SKM-1 (cell line): ENCODE measurements around the gene TIE1.

Experiments used
- DNase-seq: peaks from one replicate; lab custom pipeline; 2025; ENCODE audit not compliant: unreplicated experiment; lab: John Stamatoyannopoulos, UW

TIE1 gene

DNA sequence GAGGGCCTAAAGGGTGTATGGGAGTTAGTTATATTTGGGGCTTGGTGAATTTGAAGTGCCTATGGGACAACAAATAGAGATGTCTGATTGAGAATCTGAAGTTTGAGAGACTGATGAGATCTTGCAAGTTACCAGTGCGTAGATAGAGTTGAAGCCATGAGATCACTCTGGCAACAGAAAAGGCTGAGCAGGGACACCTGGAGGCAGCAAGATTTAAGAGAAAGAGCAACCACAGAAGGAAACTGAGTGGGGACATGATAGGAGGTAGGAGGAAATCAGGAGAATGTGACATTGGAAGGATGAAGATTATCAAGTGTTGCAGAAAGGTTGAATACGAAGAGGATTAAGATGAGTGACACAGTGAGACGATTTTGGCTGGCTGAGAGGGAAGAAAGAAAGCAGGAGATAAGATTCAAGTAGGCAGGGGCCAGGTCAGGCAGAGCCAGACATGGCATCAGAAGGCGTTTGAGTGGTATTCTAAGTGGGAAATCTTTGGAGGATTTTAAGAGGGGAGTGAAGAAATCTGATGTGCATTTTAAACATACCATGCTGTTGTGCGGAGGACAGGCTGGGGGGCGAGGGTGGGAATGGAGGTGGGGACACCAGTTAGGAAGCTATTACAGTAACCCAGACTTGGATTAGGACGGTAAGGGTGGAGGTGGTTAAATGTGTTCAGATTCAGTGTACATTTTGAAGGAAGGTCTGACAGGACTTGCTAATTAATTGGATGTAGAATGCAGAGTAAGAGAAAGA is 33.8 kb downstream of the TIE1 start:
- no peak for DNase-seq

GRCh38 chr1:43337588-43337987 is 36.8 kb downstream of the TIE1 start, which contains the start of gene MPL:
Gene MPL, plus strand, starts transcription at chr1:43337818. Its CDS starts 31 bp downstream, at chr1:43337849.
- no peak for DNase-seq

DNA sequence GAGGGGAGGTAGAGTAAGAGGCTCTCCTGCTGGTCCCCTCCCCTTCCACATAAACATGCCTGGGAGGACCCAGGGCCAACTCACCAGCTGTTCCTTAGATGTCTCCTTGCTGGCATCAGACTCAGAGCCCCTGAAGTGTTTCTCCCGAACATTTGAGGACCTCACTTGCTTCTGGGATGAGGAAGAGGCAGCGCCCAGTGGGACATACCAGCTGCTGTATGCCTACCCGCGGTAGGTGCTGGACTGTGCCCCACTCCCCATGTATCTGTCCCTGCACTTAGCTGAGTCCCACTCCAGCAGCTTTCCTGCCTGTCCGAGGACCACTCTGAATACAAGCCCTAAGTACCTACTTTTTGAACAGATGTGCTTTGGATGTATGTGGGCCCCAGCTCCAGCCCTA is 37.2 kb downstream of the TIE1 start:
- no peak for DNase-seq

- DNase-seq = no peak
Observed at GRCh38 chr1:43339584-43340232, 38.9 kb downstream of the TIE1 start.

- no peak for DNase-seq
Observed at GRCh38 chr1:43340559-43340958, 39.8 kb downstream of the TIE1 start.

- DNase-seq = no peak
Observed at GRCh38 chr1:43344267-43344850, 43.6 kb downstream of the TIE1 start.

- DNase-seq = no peak
Observed at GRCh38 chr1:43345120-43345519, 44.3 kb downstream of the TIE1 start.

GRCh38 chr1:43346636-43347035 is 45.9 kb downstream of the TIE1 start:
- DNase-seq = no peak

DNA sequence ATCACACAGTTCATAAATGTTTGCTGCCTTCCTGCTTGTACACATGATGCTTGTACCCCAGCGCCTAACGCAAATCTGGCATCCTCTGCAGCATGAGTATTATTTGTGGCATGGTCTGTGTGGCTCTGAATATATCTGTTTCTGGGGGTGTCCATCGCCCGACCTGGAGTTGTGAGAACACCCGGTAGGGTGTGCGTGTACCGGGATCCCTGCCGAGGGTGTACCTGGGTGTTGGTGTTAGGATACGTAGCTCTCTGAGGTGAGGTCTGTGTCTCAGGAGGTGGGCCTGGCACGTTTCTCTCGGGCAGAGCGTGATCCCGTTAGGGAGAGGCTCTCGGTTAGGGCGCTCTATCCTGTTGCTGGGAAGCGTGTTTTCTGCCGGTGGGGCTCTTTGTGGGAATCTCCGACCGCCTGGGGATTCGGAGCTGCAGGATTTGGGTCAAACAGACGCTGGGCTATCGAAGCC is 47.6 kb downstream of the TIE1 start:
- no peak for DNase-seq

DNA sequence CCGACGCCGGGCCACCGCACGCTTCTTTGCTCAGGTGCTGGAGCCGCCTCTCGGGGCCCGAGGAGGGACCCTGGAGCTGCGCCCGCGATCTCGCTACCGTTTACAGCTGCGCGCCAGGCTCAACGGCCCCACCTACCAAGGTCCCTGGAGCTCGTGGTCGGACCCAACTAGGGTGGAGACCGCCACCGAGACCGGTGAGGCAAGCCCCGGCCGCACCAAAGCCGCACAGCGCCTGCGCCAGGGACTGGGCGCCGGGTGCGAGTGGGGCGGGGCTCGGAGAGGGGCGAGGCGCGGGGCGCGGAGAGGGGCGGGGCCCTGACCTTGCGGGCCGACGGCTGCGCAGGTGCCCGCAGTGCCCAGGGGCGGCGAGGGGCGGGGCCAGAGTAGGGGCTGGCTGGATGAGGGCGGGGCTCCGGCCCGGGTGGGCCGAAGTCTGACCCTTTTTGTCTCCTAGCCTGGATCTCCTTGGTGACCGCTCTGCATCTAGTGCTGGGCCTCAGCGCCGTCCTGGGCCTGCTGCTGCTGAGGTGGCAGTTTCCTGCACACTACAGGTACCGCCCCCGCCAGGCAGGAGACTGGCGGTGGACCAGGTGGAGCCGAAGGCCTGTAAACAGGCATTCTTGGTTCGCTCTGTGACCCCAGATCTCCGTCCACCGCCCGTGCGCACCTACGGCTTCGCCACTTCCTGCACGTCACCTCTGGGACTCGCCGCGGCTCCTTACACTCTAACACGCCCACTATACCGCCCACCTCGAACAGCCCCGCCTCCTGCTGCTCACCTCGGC is 48.2 kb downstream of the TIE1 start:
- no peak for DNase-seq

GRCh38 chr1:43349594-43350306 is 49.0 kb downstream of the TIE1 start:
- DNase-seq = peak; percentile 80

GRCh38 chr1:43350976-43351375 is 50.2 kb downstream of the TIE1 start:
- no peak for DNase-seq

DNA sequence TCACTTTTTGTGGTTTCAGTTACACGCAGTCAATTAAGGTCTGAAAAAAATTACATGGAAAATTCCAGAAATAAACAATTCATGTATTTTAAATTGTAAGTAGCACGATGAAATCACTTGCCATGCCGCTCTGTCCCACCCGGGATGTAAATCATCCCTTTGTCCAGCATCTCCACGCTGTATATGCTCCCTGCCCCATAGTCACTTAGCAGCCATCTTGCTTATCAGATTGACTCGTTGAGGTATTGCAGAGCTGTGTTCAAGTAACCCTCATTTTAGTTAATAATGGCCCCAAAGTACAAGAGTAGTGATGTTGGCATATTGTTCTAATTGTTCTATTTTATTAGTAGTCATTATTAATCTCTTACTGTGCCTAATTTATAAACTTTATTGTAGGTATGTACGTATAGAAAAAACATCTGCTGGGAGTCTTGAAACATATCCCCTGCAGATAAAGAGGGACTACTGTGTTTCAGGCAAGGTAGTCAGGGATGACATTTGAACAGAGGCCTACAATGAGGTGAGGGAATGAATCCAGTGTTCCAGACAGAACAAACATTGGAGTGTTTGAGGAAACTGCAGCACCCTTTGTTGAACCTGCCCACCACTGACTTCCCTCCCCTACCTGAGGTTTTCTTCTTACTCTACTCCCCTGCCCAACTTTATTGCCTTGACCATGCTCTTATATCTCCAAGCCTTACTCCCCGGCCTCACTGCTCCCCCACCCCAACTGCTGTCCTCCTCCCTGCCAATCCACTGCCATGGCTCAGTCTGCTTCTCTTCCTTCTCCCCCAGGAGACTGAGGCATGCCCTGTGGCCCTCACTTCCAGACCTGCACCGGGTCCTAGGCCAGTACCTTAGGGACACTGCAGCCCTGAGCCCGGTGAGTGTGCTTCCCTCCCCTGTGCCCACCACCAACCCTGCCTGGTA is 50.9 kb downstream of the TIE1 start:
- DNase-seq = no peak

DNA sequence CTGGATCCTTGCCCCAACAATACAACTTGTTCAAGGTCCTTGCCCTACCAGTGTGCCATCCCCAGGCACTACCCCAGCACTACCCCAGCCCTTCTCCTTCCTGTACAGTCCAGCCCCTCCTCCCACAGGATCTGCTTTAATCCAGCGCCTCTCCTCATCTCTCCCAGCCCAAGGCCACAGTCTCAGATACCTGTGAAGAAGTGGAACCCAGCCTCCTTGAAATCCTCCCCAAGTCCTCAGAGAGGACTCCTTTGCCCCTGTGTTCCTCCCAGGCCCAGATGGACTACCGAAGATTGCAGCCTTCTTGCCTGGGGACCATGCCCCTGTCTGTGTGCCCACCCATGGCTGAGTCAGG is 51.5 kb downstream of the TIE1 start:
- no peak for DNase-seq

DNA sequence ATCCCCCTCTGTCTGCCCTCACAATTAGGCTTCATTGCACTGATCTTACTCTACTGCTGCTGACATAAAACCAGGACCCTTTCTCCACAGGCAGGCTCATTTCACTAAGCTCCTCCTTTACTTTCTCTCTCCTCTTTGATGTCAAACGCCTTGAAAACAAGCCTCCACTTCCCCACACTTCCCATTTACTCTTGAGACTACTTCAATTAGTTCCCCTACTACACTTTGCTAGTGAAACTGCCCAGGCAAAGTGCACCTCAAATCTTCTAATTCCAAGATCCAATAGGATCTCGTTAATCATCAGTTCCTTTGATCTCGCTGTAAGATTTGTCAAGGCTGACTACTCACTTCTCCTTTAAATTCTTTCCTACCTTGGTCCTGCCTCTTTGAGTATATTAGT is 52.1 kb downstream of the TIE1 start:
- DNase-seq = peak; percentile 12

GRCh38 chr1:43354471-43354870 is 53.7 kb downstream of the TIE1 start:
- no peak for DNase-seq

DNA sequence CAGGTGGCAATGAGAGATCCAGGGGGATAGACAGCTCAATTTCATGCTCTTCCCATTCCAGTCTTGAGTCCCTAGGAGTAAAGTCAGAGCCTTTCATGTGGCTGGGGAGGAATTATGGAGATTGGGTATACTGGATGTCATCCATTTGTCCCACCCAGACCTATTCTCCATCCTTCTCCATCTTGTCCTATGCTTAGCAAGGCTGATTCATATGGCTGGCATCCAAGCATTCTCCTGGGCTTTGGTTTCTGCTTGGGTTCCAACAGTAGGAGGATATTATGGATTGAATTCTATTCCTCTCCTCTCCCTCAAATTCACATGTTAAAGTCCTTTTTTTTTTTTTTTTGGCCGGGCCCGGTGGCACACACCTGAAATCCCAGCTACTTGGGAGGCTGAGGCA is 54.2 kb downstream of the TIE1 start:
- no peak for DNase-seq

GRCh38 chr1:43357251-43357650 is 56.5 kb downstream of the TIE1 start:
- DNase-seq = no peak

- peak; percentile 55 for DNase-seq
Observed at GRCh38 chr1:43358121-43358745, 57.5 kb downstream of the TIE1 start.
